ENCODE results near the gene PTPRF.

PTPRF gene

DNA sequence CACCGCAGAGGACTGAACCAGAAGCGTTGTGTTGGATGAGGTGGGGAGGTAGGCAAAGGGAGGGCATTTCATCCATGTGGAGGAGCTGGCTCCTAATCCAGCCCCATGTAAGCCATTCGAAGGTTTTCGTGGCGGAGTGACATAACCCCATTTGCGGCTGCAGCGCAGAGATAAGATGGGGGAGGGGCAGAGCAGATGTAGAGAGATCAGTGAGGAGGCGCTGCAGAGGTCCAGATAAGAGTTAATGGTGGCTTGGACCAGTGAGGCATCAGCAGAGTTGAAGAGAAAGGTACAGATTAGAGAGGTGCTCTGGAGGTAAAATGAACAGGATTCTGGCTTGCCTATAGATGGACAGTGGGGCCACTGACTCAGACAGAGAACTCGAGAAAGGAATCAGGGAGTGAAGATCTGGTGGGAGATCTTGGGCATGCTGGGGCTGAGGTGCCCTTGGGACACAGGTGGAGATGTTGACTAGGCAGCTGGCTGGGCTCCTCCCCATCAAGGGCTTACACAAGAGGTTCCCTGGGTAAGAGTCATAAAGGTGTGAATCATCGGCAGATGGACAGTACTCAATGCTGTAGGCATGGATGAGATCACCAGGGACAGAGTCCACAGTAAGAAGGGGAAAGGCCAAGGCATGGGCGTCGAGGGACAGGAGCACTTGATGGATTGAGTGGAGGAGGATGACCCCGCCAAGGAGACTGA is 7.8 kb upstream of the PTPRF start:
- Histone ChIP-seq H3K79me2 (ENCODE audit: insufficient read depth, low read length) (no peaks in the 10 kb centered on the region), H3K9ac (ENCODE audit: low read length) (no peak overlapping the region), H3K9me2 (replicated peaks; ENCODE audit: insufficient read depth, low read length) (no peaks in the 10 kb centered on the region), H2AFZ (ENCODE audit: low read depth, low read length, severe bottlenecking) (no peak overlapping the region), H3K36me3 (ENCODE audit: low read length) (no peaks in the 10 kb centered on the region), H3F3A (ENCODE audit: insufficient read depth) (no peaks in the 10 kb centered on the region), H3K27ac (ENCODE audit: low read depth, low read length) (no peak overlapping the region), H3K4me3 (ENCODE audit: insufficient read depth, low read length, poor library complexity, severe bottlenecking) (no peak overlapping the region), H3K27me3 (ENCODE audit: low read length) (no peaks in the 10 kb centered on the region), H3K4me2 (ENCODE audit: low read depth, low read length, poor library complexity, severe bottlenecking) (no peak overlapping the region), H3K9me3 (ENCODE audit: insufficient read depth, low read length) (no peaks in the 10 kb centered on the region), H4K20me1 (ENCODE audit: low read depth, low read length) (no peaks in the 10 kb centered on the region)
- TF ChIP-seq, protein P1, sequence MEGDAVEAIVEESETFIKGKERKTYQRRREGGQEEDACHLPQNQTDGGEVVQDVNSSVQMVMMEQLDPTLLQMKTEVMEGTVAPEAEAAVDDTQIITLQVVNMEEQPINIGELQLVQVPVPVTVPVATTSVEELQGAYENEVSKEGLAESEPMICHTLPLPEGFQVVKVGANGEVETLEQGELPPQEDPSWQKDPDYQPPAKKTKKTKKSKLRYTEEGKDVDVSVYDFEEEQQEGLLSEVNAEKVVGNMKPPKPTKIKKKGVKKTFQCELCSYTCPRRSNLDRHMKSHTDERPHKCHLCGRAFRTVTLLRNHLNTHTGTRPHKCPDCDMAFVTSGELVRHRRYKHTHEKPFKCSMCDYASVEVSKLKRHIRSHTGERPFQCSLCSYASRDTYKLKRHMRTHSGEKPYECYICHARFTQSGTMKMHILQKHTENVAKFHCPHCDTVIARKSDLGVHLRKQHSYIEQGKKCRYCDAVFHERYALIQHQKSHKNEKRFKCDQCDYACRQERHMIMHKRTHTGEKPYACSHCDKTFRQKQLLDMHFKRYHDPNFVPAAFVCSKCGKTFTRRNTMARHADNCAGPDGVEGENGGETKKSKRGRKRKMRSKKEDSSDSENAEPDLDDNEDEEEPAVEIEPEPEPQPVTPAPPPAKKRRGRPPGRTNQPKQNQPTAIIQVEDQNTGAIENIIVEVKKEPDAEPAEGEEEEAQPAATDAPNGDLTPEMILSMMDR (IDR thresholded peaks at IDR 0.05; ENCODE audit: insufficient read depth, low read length, poor library complexity, severe bottlenecking) = no peak
- no peak for TF ChIP-seq EZH2phosphoT487 (conservative IDR thresholded peaks at IDR 0.05; ENCODE audit: low read length)

DNA sequence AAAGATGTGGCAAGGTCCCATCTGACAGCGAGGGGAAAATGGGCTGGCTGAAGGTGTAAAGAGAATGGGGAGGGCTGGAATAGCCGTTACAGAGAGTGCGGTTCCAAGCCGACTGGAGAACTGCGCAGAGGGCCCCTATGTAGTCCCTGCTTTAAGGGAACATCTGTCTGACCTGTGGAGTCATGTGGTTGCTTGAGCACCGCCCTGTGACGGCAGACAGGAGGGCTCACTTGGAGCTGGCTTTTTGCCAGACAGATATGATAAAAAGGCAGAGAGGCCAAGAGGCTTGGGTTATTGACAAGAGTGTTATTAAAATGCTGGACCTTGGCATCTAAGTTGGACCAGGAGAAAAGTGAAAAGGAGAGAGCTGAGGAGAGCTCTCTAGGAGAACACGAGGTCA is 5.9 kb upstream of the PTPRF start:
- no peaks in the 10 kb centered on the region for H3K9me3 ChIP-seq (ENCODE audit: insufficient read depth, low read length)
- no peaks in the 10 kb centered on the region for H4K20me1 ChIP-seq (ENCODE audit: low read depth, low read length)
- TF ChIP-seq EZH2phosphoT487 (conservative IDR thresholded peaks at IDR 0.05; ENCODE audit: low read length) = no peak
- TF ChIP-seq, protein P1 (IDR thresholded peaks at IDR 0.05; ENCODE audit: insufficient read depth, low read length, poor library complexity, severe bottlenecking) = no peak
- no peak overlapping the region for H2AFZ ChIP-seq (ENCODE audit: low read depth, low read length, severe bottlenecking)
- H3K27me3 ChIP-seq (ENCODE audit: low read length) = no peaks in the 10 kb centered on the region
- no peak overlapping the region for H3K4me2 ChIP-seq (ENCODE audit: low read depth, low read length, poor library complexity, severe bottlenecking)
- no peaks in the 10 kb centered on the region for H3K9me2 ChIP-seq (replicated peaks; ENCODE audit: insufficient read depth, low read length)
- H3F3A ChIP-seq (ENCODE audit: insufficient read depth) = no peaks in the 10 kb centered on the region
- no peak overlapping the region for H3K9ac ChIP-seq (ENCODE audit: low read length)
- H3K79me2 ChIP-seq (ENCODE audit: insufficient read depth, low read length) = no peaks in the 10 kb centered on the region
- H3K4me3 ChIP-seq (ENCODE audit: insufficient read depth, low read length, poor library complexity, severe bottlenecking) = no peak overlapping the region
- no peak overlapping the region for H3K27ac ChIP-seq (ENCODE audit: low read depth, low read length)
- H3K36me3 ChIP-seq (ENCODE audit: low read length) = no peaks in the 10 kb centered on the region

DNA sequence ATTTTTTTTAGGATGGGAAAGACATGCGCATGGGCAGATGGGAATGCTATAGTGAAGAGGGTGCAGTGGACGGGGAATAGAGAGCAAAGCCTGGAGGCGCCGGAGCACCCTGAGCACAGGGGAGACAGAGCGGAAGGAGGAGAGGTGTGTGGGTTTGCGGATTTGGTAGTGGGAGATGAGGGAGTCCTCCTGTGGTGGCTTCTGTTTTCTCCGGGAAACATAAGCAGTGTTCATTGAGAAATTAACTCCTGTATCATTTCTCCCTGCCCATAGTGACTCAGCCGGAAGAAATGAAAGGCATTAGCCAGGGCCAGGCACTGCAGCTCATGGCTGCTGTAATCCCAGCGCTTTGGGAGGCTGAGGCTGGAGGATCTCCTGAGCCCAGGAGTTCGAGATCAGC is 4.7 kb upstream of the PTPRF start:
- no peaks in the 10 kb centered on the region for H3F3A ChIP-seq (ENCODE audit: insufficient read depth)
- H3K27me3 ChIP-seq (ENCODE audit: low read length) = no peaks in the 10 kb centered on the region
- no peak overlapping the region for H3K4me2 ChIP-seq (ENCODE audit: low read depth, low read length, poor library complexity, severe bottlenecking)
- no peaks in the 10 kb centered on the region for H4K20me1 ChIP-seq (ENCODE audit: low read depth, low read length)
- no peaks in the 10 kb centered on the region for H3K9me3 ChIP-seq (ENCODE audit: insufficient read depth, low read length)
- no peak overlapping the region for H3K27ac ChIP-seq (ENCODE audit: low read depth, low read length)
- no peak for TF ChIP-seq EZH2phosphoT487 (conservative IDR thresholded peaks at IDR 0.05; ENCODE audit: low read length)
- TF ChIP-seq, protein P1 (IDR thresholded peaks at IDR 0.05; ENCODE audit: insufficient read depth, low read length, poor library complexity, severe bottlenecking) = no peak
- no peaks in the 10 kb centered on the region for H3K9me2 ChIP-seq (replicated peaks; ENCODE audit: insufficient read depth, low read length)
- H2AFZ ChIP-seq (ENCODE audit: low read depth, low read length, severe bottlenecking) = no peak overlapping the region
- H3K9ac ChIP-seq (ENCODE audit: low read length) = no peak overlapping the region
- no peak overlapping the region for H3K4me3 ChIP-seq (ENCODE audit: insufficient read depth, low read length, poor library complexity, severe bottlenecking)
- H3K36me3 ChIP-seq (ENCODE audit: low read length) = no peaks in the 10 kb centered on the region
- H3K79me2 ChIP-seq (ENCODE audit: insufficient read depth, low read length) = no peaks in the 10 kb centered on the region
